ENCODE measurements around the gene KCNJ9. TPM values are rescaled to one million over a fixed set of nuclear protein-coding genes. Genes with fewer than 3 reads are reported as not detected.

KCNJ9 gene
- total and polyA plus RNA-seq, 7 experiments from 2014 or later: 0.06 to 0.08 TPM; not detected in 5

DNA sequence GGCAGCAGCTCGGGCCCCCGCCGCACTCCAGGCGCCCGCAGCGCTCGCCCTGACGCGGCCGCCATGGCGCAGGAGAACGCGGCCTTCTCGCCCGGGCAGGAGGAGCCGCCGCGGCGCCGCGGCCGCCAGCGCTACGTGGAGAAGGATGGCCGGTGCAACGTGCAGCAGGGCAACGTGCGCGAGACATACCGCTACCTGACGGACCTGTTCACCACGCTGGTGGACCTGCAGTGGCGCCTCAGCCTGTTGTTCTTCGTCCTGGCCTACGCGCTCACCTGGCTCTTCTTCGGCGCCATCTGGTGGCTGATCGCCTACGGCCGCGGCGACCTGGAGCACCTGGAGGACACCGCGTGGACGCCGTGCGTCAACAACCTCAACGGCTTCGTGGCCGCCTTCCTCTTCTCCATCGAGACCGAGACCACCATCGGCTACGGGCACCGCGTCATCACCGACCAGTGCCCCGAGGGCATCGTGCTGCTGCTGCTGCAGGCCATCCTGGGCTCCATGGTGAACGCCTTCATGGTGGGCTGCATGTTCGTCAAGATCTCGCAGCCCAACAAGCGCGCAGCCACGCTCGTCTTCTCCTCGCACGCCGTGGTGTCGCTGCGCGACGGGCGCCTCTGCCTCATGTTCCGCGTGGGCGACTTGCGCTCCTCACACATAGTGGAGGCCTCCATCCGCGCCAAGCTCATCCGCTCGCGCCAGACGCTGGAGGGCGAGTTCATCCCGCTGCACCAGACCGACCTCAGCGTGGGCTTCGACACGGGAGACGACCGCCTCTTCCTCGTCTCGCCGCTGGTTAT is 2.8 kb downstream of the KCNJ9 start:
- peaks cover 26 to 44% (median 36%) of the 10 kb centered on the region in 5 donors for H3K27me3 Mint-ChIP-seq
- peak; percentile 86 for ATAC-seq
- Histone ChIP-seq H3K27me3 (ENCODE audit: control insufficient read depth in 2 of 2, insufficient read depth in 2 of 2, low read length in 2 of 2) (peaks cover 13% of the 10 kb centered on the region in 2 donors), H3K9me3 (ENCODE audit: control insufficient read depth in 2 of 3, low read length in 3 of 3) (no peaks in the 10 kb centered on the region), H3K27ac (ENCODE audit: low read depth, low read length) (no peak overlapping the region), H3K4me3 (ENCODE audit: low read length) (peak overlapping the region; percentile 51), H3K4me1 (ENCODE audit: control insufficient read depth in 2 of 2, insufficient read depth in 2 of 2, low read length in 2 of 2) (peaks cover 0 to 7% of the 10 kb centered on the region in 2 donors), H3K36me3 (ENCODE audit: control insufficient read depth in 2 of 3, insufficient read depth in 3 of 3, low read length in 3 of 3) (peaks cover 0 to 26% (median 7%) of the 10 kb centered on the region in 3 experiments)
- H3K36me3 Mint-ChIP-seq: peaks cover 4 to 17% (median 8%) of the 10 kb centered on the region in 5 donors
- DNase-seq: peak; percentile 52 to 77 (median 72)
- CTCF ChIA-PET: interaction anchor here (0.8 to 5.6 kb wide), 8 partner anchors 12 to 207 kb away, joined by 3 to 73 read pairs (median 8); partner anchors contain the start of genes IGSF8, KCNJ10 and TAGLN2
- H3K4me1 Mint-ChIP-seq: peaks cover 12 to 24% (median 17%) of the 10 kb centered on the region in 7 donors
- intact Hi-C loops (cut with micrococcal nuclease): loop anchor here (1.0 to 10.0 kb wide), 6 partner anchors 14 to 949 kb away; partner anchors contain the start of genes KCNJ10 (in 1 of the 2) and PIGM (in 1 of the 2)
- peak overlapping the region in 7 of 9 donors; percentile 10 to 53 (median 45) for H3K27ac Mint-ChIP-seq
- POLR2A ChIA-PET: interaction anchor here (0.7 to 4.1 kb wide), 5 partner anchors 9 to 18 kb away, joined by 3 to 22 read pairs (median 5); partner anchors contain the start of gene IGSF8
- no peaks in the 10 kb centered on the region for H3K9me3 Mint-ChIP-seq
- H3K4me3 Mint-ChIP-seq: peak overlapping the region; percentile 63 to 84 (median 76)

DNA sequence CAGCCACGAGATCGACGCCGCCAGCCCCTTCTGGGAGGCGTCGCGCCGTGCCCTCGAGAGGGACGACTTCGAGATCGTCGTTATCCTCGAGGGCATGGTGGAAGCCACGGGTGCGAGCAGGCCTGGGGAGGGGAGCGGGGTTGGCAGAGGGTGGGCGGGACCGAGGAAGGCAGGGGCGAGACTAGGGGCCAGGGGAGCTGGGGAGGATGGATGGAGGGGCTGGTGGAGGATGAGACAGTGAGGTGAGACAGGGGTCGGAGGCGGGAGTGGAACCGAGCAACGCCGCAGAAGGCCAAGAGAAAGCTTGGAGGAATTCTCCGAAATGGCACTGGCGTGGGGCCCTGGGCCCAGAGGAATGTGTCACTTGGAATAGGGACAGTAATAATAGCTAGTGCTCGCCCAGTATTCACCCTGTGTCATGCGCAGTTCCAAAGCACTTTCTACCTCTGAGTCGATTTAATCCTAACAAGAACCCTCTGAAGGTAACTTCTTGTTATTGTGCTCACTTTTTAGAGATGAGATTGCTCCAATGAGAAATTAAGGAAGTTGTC is 3.5 kb downstream of the KCNJ9 start:
- no peak for DNase-seq

DNA sequence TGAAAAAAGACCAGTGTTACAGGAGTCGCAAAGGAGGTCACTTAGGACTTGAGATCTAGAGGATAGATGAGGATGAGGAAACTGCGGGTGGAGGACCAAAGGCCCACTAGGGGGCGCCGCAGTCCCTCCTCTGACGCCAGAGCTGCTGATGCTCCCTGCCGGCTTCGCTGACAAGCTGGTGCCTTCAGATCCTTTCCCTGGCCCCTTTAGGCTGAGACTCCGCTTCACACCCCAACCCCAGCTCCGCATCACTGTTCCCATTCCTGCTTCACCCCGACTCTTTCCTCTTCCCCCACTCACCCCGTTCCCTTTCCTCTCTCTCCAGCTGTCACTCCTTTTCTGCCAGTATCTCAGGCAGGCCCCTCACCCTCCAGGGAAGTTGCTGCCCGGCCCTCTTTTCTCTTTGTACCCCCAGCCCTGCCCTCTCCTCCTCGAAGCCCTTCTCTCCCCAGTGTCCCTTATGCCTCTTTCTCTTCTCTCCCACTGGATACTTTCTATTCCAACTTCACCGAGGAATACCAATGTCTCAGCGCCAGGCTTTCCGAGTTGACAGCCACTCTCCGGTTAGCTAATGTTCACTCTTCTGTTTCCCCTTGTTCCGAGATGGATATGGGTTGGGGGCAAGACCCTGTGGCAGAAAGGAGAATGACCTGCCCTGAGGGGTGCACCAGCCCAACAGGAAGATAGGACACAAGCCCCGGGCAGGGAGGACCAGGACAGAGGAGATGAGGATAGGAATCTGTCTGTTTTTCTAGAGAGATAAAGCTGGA is 4.5 kb downstream of the KCNJ9 start:
- ChIA-PET POLR2A (interaction anchor here (0.9 to 4.1 kb wide), 7 partner anchors 10 to 205 kb away, joined by 3 to 22 read pairs (median 5); partner anchors contain the start of genes IGSF8, PEX19 and PIGM), CTCF (interaction anchor here (0.6 to 5.6 kb wide), 28 partner anchors 11 to 294 kb away, joined by 3 to 73 read pairs (median 4); partner anchors contain the start of genes IGSF8, KCNJ10 and PIGM)
- Mint-ChIP-seq H3K4me3 (peak overlapping the region in 6 of 10 donors; percentile 9 to 47 (median 34)), H3K4me1 (peaks cover 10 to 24% (median 20%) of the 10 kb centered on the region in 7 donors), H3K36me3 (peaks cover 8 to 17% (median 11%) of the 10 kb centered on the region in 5 donors), H3K27ac (peak overlapping the region in 7 of 9 donors; percentile 46 to 80 (median 76)), H3K27me3 (peaks cover 18 to 27% (median 19%) of the 10 kb centered on the region in 5 donors), H3K9me3 (no peaks in the 10 kb centered on the region)
- peaks cover 0 to 7% of the 10 kb centered on the region in 2 donors for H3K4me1 ChIP-seq (ENCODE audit: control insufficient read depth in 2 of 2, insufficient read depth in 2 of 2, low read length in 2 of 2)
- intact Hi-C loops (cut with micrococcal nuclease): loop anchor here (1.0 to 10.0 kb wide), 7 partner anchors 12 to 951 kb away; partner anchors contain the start of gene IGSF8 (in 2 of the 2)
- no peak overlapping the region for H3K27ac ChIP-seq (ENCODE audit: low read depth, low read length)
- DNase-seq (peak; percentile 55 to 81 (median 72)), ATAC-seq (peak; percentile 81)
- H3K27me3 ChIP-seq (ENCODE audit: control insufficient read depth in 2 of 2, insufficient read depth in 2 of 2, low read length in 2 of 2): peaks cover 8 to 9% of the 10 kb centered on the region in 2 donors
- peaks cover 0 to 43% (median 9%) of the 10 kb centered on the region in 3 experiments for H3K36me3 ChIP-seq (ENCODE audit: control insufficient read depth in 2 of 3, insufficient read depth in 3 of 3, low read length in 3 of 3)
- H3K4me3 ChIP-seq (ENCODE audit: low read length): no peak overlapping the region
- H3K9me3 ChIP-seq (ENCODE audit: control insufficient read depth in 2 of 3, low read length in 3 of 3): no peaks in the 10 kb centered on the region

More for the DNA sequence above, 3.5 kb downstream of the KCNJ9 start:
- H3K27ac ChIP-seq (ENCODE audit: low read depth, low read length): no peak overlapping the region
- peaks cover 0 to 33% (median 7%) of the 10 kb centered on the region in 3 experiments for H3K36me3 ChIP-seq (ENCODE audit: control insufficient read depth in 2 of 3, insufficient read depth in 3 of 3, low read length in 3 of 3)
- Mint-ChIP-seq H3K27ac (no peak overlapping the region), H3K9me3 (no peaks in the 10 kb centered on the region), H3K27me3 (peaks cover 24 to 37% (median 30%) of the 10 kb centered on the region in 5 donors), H3K4me3 (peak overlapping the region in 6 of 10 donors; percentile 30 to 84 (median 74)), H3K4me1 (peaks cover 12 to 24% (median 17%) of the 10 kb centered on the region in 7 donors), H3K36me3 (peaks cover 4 to 17% (median 8%) of the 10 kb centered on the region in 5 donors)
- H3K27me3 ChIP-seq (ENCODE audit: control insufficient read depth in 2 of 2, insufficient read depth in 2 of 2, low read length in 2 of 2): peaks cover 10% of the 10 kb centered on the region in 2 donors
- intact Hi-C loops (cut with micrococcal nuclease): loop anchor here (1.0 to 10.0 kb wide), 11 partner anchors 13 to 950 kb away; partner anchors contain the start of genes IGSF8 (in 2 of the 2), KCNJ10 (in 1 of the 2) and PIGM (in 1 of the 2)
- ChIA-PET POLR2A (interaction anchor here (0.7 to 4.1 kb wide), 5 partner anchors 9 to 206 kb away, joined by 3 to 22 read pairs (median 5); partner anchors contain the start of gene IGSF8), CTCF (interaction anchor here (0.6 to 5.6 kb wide), 19 partner anchors 11 to 295 kb away, joined by 3 to 73 read pairs (median 6); partner anchors contain the start of genes IGSF8, KCNJ10 and PIGM)
- H3K9me3 ChIP-seq (ENCODE audit: control insufficient read depth in 2 of 3, low read length in 3 of 3): no peaks in the 10 kb centered on the region
- ATAC-seq: no peak
- H3K4me1 ChIP-seq (ENCODE audit: control insufficient read depth in 2 of 2, insufficient read depth in 2 of 2, low read length in 2 of 2): peaks cover 0 to 7% of the 10 kb centered on the region in 2 donors
- H3K4me3 ChIP-seq (ENCODE audit: low read length): no peak overlapping the region

DNA sequence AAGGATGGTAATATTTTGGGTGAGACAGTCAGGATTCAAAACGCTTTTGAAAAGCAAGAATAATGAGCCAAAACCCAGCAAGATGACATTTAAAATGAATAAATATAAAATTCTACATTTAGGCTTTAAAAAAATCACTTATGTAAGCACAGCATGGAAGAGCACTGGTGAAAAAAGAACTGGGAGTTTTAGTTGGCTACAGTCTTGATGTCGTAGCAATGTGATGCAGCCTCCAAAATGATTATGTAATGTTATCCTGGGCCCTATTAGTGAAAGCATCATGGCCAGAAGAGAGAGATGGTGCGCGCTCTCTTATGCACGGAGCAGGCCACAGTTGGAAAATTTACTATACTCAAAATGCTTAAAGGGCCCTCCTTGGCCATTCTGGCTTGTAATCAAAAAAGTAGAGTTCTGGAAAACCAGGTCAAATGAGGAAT is 5.1 kb downstream of the KCNJ9 start:
- Mint-ChIP-seq H3K4me3 (no peak overlapping the region), H3K27me3 (peaks cover 12 to 21% (median 13%) of the 10 kb centered on the region in 5 donors), H3K4me1 (peaks cover 7 to 24% (median 18%) of the 10 kb centered on the region in 7 donors), H3K9me3 (no peaks in the 10 kb centered on the region), H3K27ac (peak overlapping the region in 3 of 9 donors; percentile 9 to 69 (median 57)), H3K36me3 (peaks cover 8 to 17% (median 11%) of the 10 kb centered on the region in 5 donors)
- Histone ChIP-seq H3K4me3 (ENCODE audit: low read length) (no peak overlapping the region), H3K36me3 (ENCODE audit: control insufficient read depth in 2 of 3, insufficient read depth in 3 of 3, low read length in 3 of 3) (peaks cover 0 to 49% (median 15%) of the 10 kb centered on the region in 3 experiments), H3K27me3 (ENCODE audit: control insufficient read depth in 2 of 2, insufficient read depth in 2 of 2, low read length in 2 of 2) (peaks cover 2 to 4% of the 10 kb centered on the region in 2 donors), H3K27ac (ENCODE audit: low read depth, low read length) (no peak overlapping the region), H3K4me1 (ENCODE audit: control insufficient read depth in 2 of 2, insufficient read depth in 2 of 2, low read length in 2 of 2) (peaks cover 0 to 7% of the 10 kb centered on the region in 2 donors), H3K9me3 (ENCODE audit: control insufficient read depth in 2 of 3, low read length in 3 of 3) (no peaks in the 10 kb centered on the region)
- ChIA-PET CTCF (interaction anchor here (1.0 to 5.6 kb wide), 10 partner anchors 10 to 205 kb away, joined by 3 to 73 read pairs (median 8); partner anchors contain the start of gene IGSF8), POLR2A (interaction anchor here (0.5 to 4.1 kb wide), 5 partner anchors 12 to 198 kb away, joined by 3 to 22 read pairs (median 7); partner anchors contain the start of genes IGSF8 and PEX19)
- intact Hi-C loops (cut with micrococcal nuclease): loop anchor here in 1 of 2 donors (10.0 kb wide), 1 partner anchor 952 kb away; no protein-coding TSS in a partner anchor
- no peak for ATAC-seq
- DNase-seq: no peak

DNA sequence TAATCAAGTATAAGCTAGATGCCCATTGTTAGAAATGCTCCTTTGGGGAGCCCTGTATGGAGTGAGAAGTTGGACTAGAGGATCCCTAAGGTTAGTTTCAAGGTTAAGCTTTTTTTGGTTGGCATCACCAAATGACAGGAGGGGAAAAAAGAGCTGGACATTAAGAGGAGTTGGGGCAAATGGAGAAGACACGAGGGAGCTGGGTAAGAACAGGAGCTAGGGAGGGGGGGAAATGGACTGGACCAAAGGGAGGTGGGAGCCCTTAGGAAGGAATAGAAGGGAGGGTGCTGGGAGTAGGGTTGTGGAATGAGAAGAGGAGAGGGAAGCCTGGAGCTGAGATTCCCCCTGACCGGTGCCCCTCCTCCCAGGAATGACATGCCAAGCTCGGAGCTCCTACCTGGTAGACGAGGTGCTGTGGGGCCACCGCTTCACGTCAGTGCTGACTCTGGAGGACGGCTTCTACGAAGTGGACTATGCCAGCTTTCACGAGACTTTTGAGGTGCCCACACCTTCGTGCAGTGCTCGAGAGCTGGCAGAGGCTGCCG is 5.9 kb downstream of the KCNJ9 start:
- ChIA-PET CTCF (interaction anchor here (0.6 to 5.6 kb wide), 16 partner anchors 8 to 293 kb away, joined by 3 to 73 read pairs (median 4); partner anchors contain the start of gene IGSF8), POLR2A (interaction anchor here (0.5 to 4.1 kb wide), 4 partner anchors 11 to 198 kb away, joined by 3 to 22 read pairs (median 5); partner anchors contain the start of genes IGSF8 and PEX19)
- peaks cover 0 to 56% (median 15%) of the 10 kb centered on the region in 3 experiments for H3K36me3 ChIP-seq (ENCODE audit: control insufficient read depth in 2 of 3, insufficient read depth in 3 of 3, low read length in 3 of 3)
- peaks cover 8 to 20% (median 11%) of the 10 kb centered on the region in 5 donors for H3K36me3 Mint-ChIP-seq
- no peaks in the 10 kb centered on the region for H3K9me3 Mint-ChIP-seq
- no peak overlapping the region for H3K4me3 Mint-ChIP-seq
- intact Hi-C loops (cut with micrococcal nuclease): loop anchor here in 1 of 2 donors (10.0 kb wide), 1 partner anchor 952 kb away; no protein-coding TSS in a partner anchor
- H3K27me3 ChIP-seq (ENCODE audit: control insufficient read depth in 2 of 2, insufficient read depth in 2 of 2, low read length in 2 of 2): peaks cover 0 to 4% of the 10 kb centered on the region in 2 donors
- no peak overlapping the region for H3K4me3 ChIP-seq (ENCODE audit: low read length)
- peaks cover 7 to 29% (median 20%) of the 10 kb centered on the region in 7 donors for H3K4me1 Mint-ChIP-seq
- H3K27me3 Mint-ChIP-seq: peaks cover 5 to 15% (median 7%) of the 10 kb centered on the region in 5 donors
- no peak for DNase-seq
- H3K27ac Mint-ChIP-seq: peak overlapping the region in 4 of 9 donors; percentile 1 to 28 (median 14)
- no peak overlapping the region for H3K27ac ChIP-seq (ENCODE audit: low read depth, low read length)
- H3K4me1 ChIP-seq (ENCODE audit: control insufficient read depth in 2 of 2, insufficient read depth in 2 of 2, low read length in 2 of 2): peaks cover 0 to 7% of the 10 kb centered on the region in 2 donors
- no peak for ATAC-seq
- no peaks in the 10 kb centered on the region for H3K9me3 ChIP-seq (ENCODE audit: control insufficient read depth in 2 of 3, low read length in 3 of 3)

Data from naive thymus-derived CD4-positive, alpha-beta T cell (primary cell).